ENCODE measurements around the gene CELSR1. TPM values are rescaled to one million over a fixed set of nuclear protein-coding genes. Genes with fewer than 3 reads are reported as not detected.

CELSR1 gene
- total RNA-seq, 1 donor from 2014 or later: 27.6 TPM

GRCh38 chr22:46455446-46455845 is 82.0 kb downstream of the CELSR1 start:
- no peak for FAIRE-seq
- Histone ChIP-seq H3K9me3 (ENCODE audit: insufficient read depth, low read depth, low read length) (no peaks in the 10 kb centered on the region), H3K4me3 (ENCODE audit: insufficient read depth, low read depth, low read length) (no peak overlapping the region), H4K20me1 (ENCODE audit: insufficient read depth, low read length) (peaks cover 14% of the 10 kb centered on the region), H3K36me3 (ENCODE audit: insufficient read depth, low read length) (no peaks in the 10 kb centered on the region), H2AFZ (ENCODE audit: low read depth, low read length) (no peak overlapping the region), H3K4me2 (ENCODE audit: low read length) (no peak overlapping the region), H3K4me1 (ENCODE audit: insufficient read depth, low read length) (peaks cover 13% of the 10 kb centered on the region), H3K79me2 (ENCODE audit: insufficient read depth, low read length) (no peaks in the 10 kb centered on the region), H3K27ac (ENCODE audit: low read depth, low read length) (no peak overlapping the region), H3K9ac (ENCODE audit: low read length) (no peak overlapping the region), H3K27me3 (ENCODE audit: insufficient read depth, low read length) (peaks cover 3% of the 10 kb centered on the region)
- Mint-ChIP-seq H3K4me3 (ENCODE audit: unreplicated experiment) (no peak overlapping the region), H3K36me3 (ENCODE audit: low read depth, unreplicated experiment) (peaks cover 10% of the 10 kb centered on the region), H3K4me1 (ENCODE audit: low read depth, unreplicated experiment) (peaks cover 29% of the 10 kb centered on the region), H3K27me3 (ENCODE audit: low read depth, unreplicated experiment) (peaks cover 2% of the 10 kb centered on the region), H3K27ac (ENCODE audit: unreplicated experiment) (no peak overlapping the region), H3K9me3 (ENCODE audit: unreplicated experiment) (no peaks in the 10 kb centered on the region)
- no peak for DNase-seq (ENCODE audit: low read depth)
- TF ChIP-seq, protein P1, sequence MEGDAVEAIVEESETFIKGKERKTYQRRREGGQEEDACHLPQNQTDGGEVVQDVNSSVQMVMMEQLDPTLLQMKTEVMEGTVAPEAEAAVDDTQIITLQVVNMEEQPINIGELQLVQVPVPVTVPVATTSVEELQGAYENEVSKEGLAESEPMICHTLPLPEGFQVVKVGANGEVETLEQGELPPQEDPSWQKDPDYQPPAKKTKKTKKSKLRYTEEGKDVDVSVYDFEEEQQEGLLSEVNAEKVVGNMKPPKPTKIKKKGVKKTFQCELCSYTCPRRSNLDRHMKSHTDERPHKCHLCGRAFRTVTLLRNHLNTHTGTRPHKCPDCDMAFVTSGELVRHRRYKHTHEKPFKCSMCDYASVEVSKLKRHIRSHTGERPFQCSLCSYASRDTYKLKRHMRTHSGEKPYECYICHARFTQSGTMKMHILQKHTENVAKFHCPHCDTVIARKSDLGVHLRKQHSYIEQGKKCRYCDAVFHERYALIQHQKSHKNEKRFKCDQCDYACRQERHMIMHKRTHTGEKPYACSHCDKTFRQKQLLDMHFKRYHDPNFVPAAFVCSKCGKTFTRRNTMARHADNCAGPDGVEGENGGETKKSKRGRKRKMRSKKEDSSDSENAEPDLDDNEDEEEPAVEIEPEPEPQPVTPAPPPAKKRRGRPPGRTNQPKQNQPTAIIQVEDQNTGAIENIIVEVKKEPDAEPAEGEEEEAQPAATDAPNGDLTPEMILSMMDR (IDR thresholded peaks at IDR 0.05; ENCODE audit: insufficient read depth, low read depth, low read length): no peak
- TF ChIP-seq EZH2 (IDR thresholded peaks at IDR 0.05; ENCODE audit: insufficient read depth, low read length): no peak

GRCh38 chr22:46454504-46455269 is 82.7 kb downstream of the CELSR1 start:
- Mint-ChIP-seq H3K27ac (ENCODE audit: unreplicated experiment) (peak overlapping the region; percentile 43), H3K27me3 (ENCODE audit: low read depth, unreplicated experiment) (peaks cover 2% of the 10 kb centered on the region), H3K4me1 (ENCODE audit: low read depth, unreplicated experiment) (peaks cover 31% of the 10 kb centered on the region), H3K9me3 (ENCODE audit: unreplicated experiment) (no peaks in the 10 kb centered on the region), H3K4me3 (ENCODE audit: unreplicated experiment) (no peak overlapping the region), H3K36me3 (ENCODE audit: low read depth, unreplicated experiment) (peaks cover 10% of the 10 kb centered on the region)
- Histone ChIP-seq H3K9me3 (ENCODE audit: insufficient read depth, low read depth, low read length) (no peaks in the 10 kb centered on the region), H3K27ac (ENCODE audit: low read depth, low read length) (no peak overlapping the region), H3K79me2 (ENCODE audit: insufficient read depth, low read length) (no peaks in the 10 kb centered on the region), H3K36me3 (ENCODE audit: insufficient read depth, low read length) (no peaks in the 10 kb centered on the region), H3K4me3 (ENCODE audit: insufficient read depth, low read depth, low read length) (no peak overlapping the region), H3K9ac (ENCODE audit: low read length) (no peak overlapping the region), H2AFZ (ENCODE audit: low read depth, low read length) (no peak overlapping the region), H3K4me2 (ENCODE audit: low read length) (no peak overlapping the region), H3K4me1 (ENCODE audit: insufficient read depth, low read length) (peaks cover 13% of the 10 kb centered on the region), H4K20me1 (ENCODE audit: insufficient read depth, low read length) (peaks cover 20% of the 10 kb centered on the region), H3K27me3 (ENCODE audit: insufficient read depth, low read length) (no peaks in the 10 kb centered on the region)
- FAIRE-seq: no peak
- TF ChIP-seq EZH2 (IDR thresholded peaks at IDR 0.05; ENCODE audit: insufficient read depth, low read length): no peak
- TF ChIP-seq, protein P1 (IDR thresholded peaks at IDR 0.05; ENCODE audit: insufficient read depth, low read depth, low read length): no peak
- peak; percentile 36 for DNase-seq (ENCODE audit: low read depth)
